Liver (tissue), 9 donors: ENCODE measurements around the gene KDM2A. TPM values are rescaled to one million over a fixed set of nuclear protein-coding genes. Genes with fewer than 3 reads are reported as not detected.

Experiments
- DNase-seq: peaks from one replicate; pipeline ENCODE4 v3.0.0-alpha.2; 2017; ENCODE audit warnings: low spot score
- H3K27ac ChIP-seq, 2 donors: one replicate each; pipeline ENCODE4 v1.7.0; 2013; ENCODE audit warnings: inconsistent platforms in 2 of 2, low read length in 2 of 2, control low read depth in 1 of 2, low read depth in 1 of 2, mild to moderate bottlenecking in 1 of 2
- H3K27me3 ChIP-seq, 4 donors: one replicate each; pipeline versions ENCODE4 v1.6.1 to v1.7.0; 2013; ENCODE audit warnings: low read length in 3 of 4, inconsistent platforms in 1 of 4, mild to moderate bottlenecking in 1 of 4, moderate library complexity in 1 of 4; ENCODE audit not compliant: control insufficient read depth in 4 of 4, insufficient read depth in 4 of 4
- H3K36me3 ChIP-seq, 4 donors: one replicate each; pipeline versions ENCODE4 v1.6.1 to v1.7.0; 2013; ENCODE audit warnings: low read length in 3 of 4, mild to moderate bottlenecking in 3 of 4, low read depth in 1 of 4, moderate library complexity in 1 of 4; ENCODE audit not compliant: control insufficient read depth in 4 of 4, insufficient read depth in 3 of 4
- H3K4me1 ChIP-seq, 4 donors: one replicate each; pipeline versions ENCODE4 v1.6.1 to v1.7.0; 2013; ENCODE audit warnings: low read length in 3 of 4, mild to moderate bottlenecking in 3 of 4, moderate library complexity in 1 of 4; ENCODE audit not compliant: control insufficient read depth in 4 of 4, insufficient read depth in 4 of 4
- H3K4me3 ChIP-seq, 3 donors: one replicate each; pipeline versions ENCODE4 v1.6.1 to v1.7.0; 2013; ENCODE audit warnings: low read length in 3 of 3, control low read depth in 1 of 3, low read depth in 1 of 3, mild to moderate bottlenecking in 1 of 3
- H3K9ac ChIP-seq, 2 donors: one replicate each; pipeline ENCODE4 v1.7.0; 2013; ENCODE audit warnings: low read length in 2 of 2, mild to moderate bottlenecking in 2 of 2, moderate library complexity in 2 of 2, control low read depth in 1 of 2, low read depth in 1 of 2
- H3K9me3 ChIP-seq, 4 donors: one replicate each; pipeline versions ENCODE4 v1.6.1 to v1.7.0; 2013; ENCODE audit warnings: low read length in 3 of 4; ENCODE audit not compliant: control insufficient read depth in 4 of 4
- EGR1 ChIP-seq, 2 donors: IDR thresholded peaks; 2 replicates each; pipeline ENCODE4 v1.6.1; 2016 to 2018; ENCODE audit warnings: antibody characterized with exemption in 2 of 2, low read depth in 2 of 2
- HNF4A ChIP-seq, 2 donors: conservative IDR thresholded peaks; 2 replicates each; pipeline ENCODE4 v1.6.1; 2016; ENCODE audit warnings: antibody characterized with exemption in 2 of 2, mild to moderate bottlenecking in 2 of 2
- HNF4G ChIP-seq: IDR thresholded peaks from 2 replicates; pipeline ENCODE4 v1.6.1; 2016; ENCODE audit warnings: antibody characterized with exemption
- RAD21 ChIP-seq, 2 donors: IDR thresholded peaks; 2 replicates each; pipeline ENCODE4 v1.6.1; 2016; ENCODE audit warnings: antibody characterized with exemption in 2 of 2, mild to moderate bottlenecking in 2 of 2
- RXRA ChIP-seq, 2 donors: IDR thresholded peaks; 2 replicates each; pipeline ENCODE4 v1.6.1; 2017 to 2018; ENCODE audit warnings: antibody characterized with exemption in 2 of 2, mild to moderate bottlenecking in 1 of 2
- SP1 ChIP-seq: IDR thresholded peaks from 2 replicates; pipeline ENCODE4 v1.6.1; 2018; ENCODE audit warnings: antibody characterized with exemption, mild to moderate bottlenecking
- YY1 ChIP-seq: IDR thresholded peaks from 2 replicates; pipeline ENCODE4 v1.6.1; 2016; ENCODE audit warnings: antibody characterized with exemption, mild to moderate bottlenecking
- WGBS: extraction: QIAGEN DNeasy Blood & Tissue Kit; methylation state at CpG from one replicate; pipeline ENCODE4 v1.1.7; 2013; 5-methylcytosine and 5-hydroxymethylcytosine counted together
- polyA plus RNA-seq, 2 donors: library from polyadenylated mRNA; stranded (reverse) in 1 of 2; unstranded in 1 of 2; fragments of 200-250 nt in 1 of 2; fragments of >200 nt in 1 of 2; fragmentation: Nextera tagmentation in 1 of 2; extraction: Ambion mirVana in 1 of 2; gene quantifications; one replicate each; pipeline versions ENCODE4 v1.2.1 to v1.2.3, GENCODE V29; 2013 to 2015
- total RNA-seq, 2 donors: library from RNA; depleted of rRNA; stranded (reverse); fragments of >200 nt; gene quantifications; one replicate each; pipeline ENCODE4 v1.2.3, GENCODE V29; 2014
- TF ChIP-seq, protein P1 (sequence below): fragments of 150-350 bp; IDR thresholded peaks from 2 replicates; pipeline ENCODE4 v1.5.1; 2017; ENCODE audit warnings: improper control_type of control experiment, low read depth, low read length; ENCODE audit not compliant: missing input control
- TF ChIP-seq, protein P2 (sequence below): IDR thresholded peaks from 2 replicates; pipeline ENCODE4 v1.6.1; 2016; ENCODE audit warnings: antibody characterized with exemption, mild to moderate bottlenecking
- TF ChIP-seq, protein P3 (sequence below): IDR thresholded peaks from 2 replicates; pipeline ENCODE4 v1.6.1; 2016; ENCODE audit warnings: antibody characterized with exemption
- TF ChIP-seq, protein P4 (sequence below): IDR thresholded peaks from 2 replicates; pipeline ENCODE4 v1.6.1; 2016; ENCODE audit warnings: antibody characterized with exemption
- donor health status: healthy.
- donor health status: healthy.
- donor health status: healthy.
- donor health status: healthy.
- donor health status: healthy.

The KDM2A gene
- total and polyA plus RNA-seq, 4 donors: 8.3 to 44.9 (median 22.4) TPM

DNA sequence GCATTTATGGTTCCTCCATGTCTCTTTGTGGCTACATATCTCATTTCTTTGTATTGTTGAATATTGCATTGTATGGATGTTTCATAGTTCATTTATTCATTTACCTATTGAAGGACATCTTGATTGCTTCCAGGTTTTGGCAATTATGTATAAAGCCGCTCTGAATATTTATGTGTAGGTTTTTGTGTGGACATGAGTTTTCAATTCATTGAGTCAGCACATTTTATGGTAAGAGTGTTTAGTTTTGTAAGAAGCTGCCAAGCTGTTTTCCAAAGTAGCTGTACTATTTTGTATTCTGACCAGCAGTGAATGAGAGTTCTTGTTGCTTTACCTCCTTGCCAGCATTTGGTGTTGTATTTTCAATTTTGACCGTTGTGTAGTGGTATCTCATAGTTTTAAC is 39.2 kb downstream of the KDM2A start:
- TF ChIP-seq RAD21 (IDR thresholded peaks at IDR 0.05) (no peak), HNF4G (no peak)
- TF ChIP-seq, protein P1, sequence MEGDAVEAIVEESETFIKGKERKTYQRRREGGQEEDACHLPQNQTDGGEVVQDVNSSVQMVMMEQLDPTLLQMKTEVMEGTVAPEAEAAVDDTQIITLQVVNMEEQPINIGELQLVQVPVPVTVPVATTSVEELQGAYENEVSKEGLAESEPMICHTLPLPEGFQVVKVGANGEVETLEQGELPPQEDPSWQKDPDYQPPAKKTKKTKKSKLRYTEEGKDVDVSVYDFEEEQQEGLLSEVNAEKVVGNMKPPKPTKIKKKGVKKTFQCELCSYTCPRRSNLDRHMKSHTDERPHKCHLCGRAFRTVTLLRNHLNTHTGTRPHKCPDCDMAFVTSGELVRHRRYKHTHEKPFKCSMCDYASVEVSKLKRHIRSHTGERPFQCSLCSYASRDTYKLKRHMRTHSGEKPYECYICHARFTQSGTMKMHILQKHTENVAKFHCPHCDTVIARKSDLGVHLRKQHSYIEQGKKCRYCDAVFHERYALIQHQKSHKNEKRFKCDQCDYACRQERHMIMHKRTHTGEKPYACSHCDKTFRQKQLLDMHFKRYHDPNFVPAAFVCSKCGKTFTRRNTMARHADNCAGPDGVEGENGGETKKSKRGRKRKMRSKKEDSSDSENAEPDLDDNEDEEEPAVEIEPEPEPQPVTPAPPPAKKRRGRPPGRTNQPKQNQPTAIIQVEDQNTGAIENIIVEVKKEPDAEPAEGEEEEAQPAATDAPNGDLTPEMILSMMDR: no peak
- TF ChIP-seq, protein P2, sequence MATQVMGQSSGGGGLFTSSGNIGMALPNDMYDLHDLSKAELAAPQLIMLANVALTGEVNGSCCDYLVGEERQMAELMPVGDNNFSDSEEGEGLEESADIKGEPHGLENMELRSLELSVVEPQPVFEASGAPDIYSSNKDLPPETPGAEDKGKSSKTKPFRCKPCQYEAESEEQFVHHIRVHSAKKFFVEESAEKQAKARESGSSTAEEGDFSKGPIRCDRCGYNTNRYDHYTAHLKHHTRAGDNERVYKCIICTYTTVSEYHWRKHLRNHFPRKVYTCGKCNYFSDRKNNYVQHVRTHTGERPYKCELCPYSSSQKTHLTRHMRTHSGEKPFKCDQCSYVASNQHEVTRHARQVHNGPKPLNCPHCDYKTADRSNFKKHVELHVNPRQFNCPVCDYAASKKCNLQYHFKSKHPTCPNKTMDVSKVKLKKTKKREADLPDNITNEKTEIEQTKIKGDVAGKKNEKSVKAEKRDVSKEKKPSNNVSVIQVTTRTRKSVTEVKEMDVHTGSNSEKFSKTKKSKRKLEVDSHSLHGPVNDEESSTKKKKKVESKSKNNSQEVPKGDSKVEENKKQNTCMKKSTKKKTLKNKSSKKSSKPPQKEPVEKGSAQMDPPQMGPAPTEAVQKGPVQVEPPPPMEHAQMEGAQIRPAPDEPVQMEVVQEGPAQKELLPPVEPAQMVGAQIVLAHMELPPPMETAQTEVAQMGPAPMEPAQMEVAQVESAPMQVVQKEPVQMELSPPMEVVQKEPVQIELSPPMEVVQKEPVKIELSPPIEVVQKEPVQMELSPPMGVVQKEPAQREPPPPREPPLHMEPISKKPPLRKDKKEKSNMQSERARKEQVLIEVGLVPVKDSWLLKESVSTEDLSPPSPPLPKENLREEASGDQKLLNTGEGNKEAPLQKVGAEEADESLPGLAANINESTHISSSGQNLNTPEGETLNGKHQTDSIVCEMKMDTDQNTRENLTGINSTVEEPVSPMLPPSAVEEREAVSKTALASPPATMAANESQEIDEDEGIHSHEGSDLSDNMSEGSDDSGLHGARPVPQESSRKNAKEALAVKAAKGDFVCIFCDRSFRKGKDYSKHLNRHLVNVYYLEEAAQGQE: no peak

DNA sequence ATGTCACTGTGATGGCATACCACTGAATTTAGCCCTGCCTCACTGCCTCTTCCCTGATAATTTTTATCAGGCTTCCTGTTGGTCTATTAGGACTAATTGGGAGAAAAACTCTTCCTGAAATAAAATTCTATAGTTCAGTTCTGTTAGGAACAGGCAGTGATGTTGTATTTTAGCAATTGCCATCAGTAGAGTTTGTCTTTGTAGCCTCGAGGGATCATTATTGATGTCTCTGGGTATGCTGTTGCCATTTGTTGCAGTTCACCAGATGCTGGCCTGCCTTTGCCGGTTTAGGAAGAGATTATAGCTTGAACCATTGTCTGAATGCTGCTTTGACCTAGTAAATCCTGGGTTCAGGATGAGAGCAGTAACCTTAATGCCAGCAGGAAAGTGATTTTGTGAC is 41.0 kb downstream of the KDM2A start:
- 76% methylated on average over 2 of the region's 2 CpGs for WGBS
- no peak overlapping the region for H3K27ac ChIP-seq
- no peaks in the 10 kb centered on the region for H3K9me3 ChIP-seq
- H3K9ac ChIP-seq: no peak overlapping the region
- peaks cover 0 to 2% (median 0%) of the 10 kb centered on the region in 4 donors for H3K4me1 ChIP-seq
- TF ChIP-seq, protein P3, sequence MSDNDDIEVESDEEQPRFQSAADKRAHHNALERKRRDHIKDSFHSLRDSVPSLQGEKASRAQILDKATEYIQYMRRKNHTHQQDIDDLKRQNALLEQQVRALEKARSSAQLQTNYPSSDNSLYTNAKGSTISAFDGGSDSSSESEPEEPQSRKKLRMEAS: no peak
- no peak for TF ChIP-seq RXRA (IDR thresholded peaks at IDR 0.05)
- no peak for TF ChIP-seq YY1
- TF ChIP-seq SP1: no peak
- TF ChIP-seq, protein P4, sequence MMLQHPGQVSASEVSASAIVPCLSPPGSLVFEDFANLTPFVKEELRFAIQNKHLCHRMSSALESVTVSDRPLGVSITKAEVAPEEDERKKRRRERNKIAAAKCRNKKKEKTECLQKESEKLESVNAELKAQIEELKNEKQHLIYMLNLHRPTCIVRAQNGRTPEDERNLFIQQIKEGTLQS: no peak
- TF ChIP-seq EGR1 (IDR thresholded peaks at IDR 0.05; ENCODE audit: low read depth in 2 of 2): no peak
- TF ChIP-seq HNF4A (conservative IDR thresholded peaks at IDR 0.05): no peak
- H3K36me3 ChIP-seq: peaks cover 0 to 3% (median under 1%) of the 10 kb centered on the region in 4 donors
- no peaks in the 10 kb centered on the region for H3K27me3 ChIP-seq
- no peak overlapping the region for H3K4me3 ChIP-seq
- DNase-seq: no peak

More for the DNA sequence above, 39.2 kb downstream of the KDM2A start:
- Histone ChIP-seq H3K36me3 (peaks cover 0 to 3% (median 0%) of the 10 kb centered on the region in 4 donors), H3K9ac (no peak overlapping the region), H3K27ac (no peak overlapping the region), H3K4me3 (no peak overlapping the region), H3K4me1 (peaks cover 0 to 2% (median 0%) of the 10 kb centered on the region in 4 donors), H3K27me3 (no peaks in the 10 kb centered on the region), H3K9me3 (no peaks in the 10 kb centered on the region)
- DNase-seq: no peak
- WGBS: 94% methylated on average over 2 of the region's 2 CpGs
